Liver (tissue), 1 donor: Measurements from ENCODE around the gene TRPV4.

ENCODE experiments used
- SP1 ChIP-seq: IDR thresholded peaks from 2 replicates; pipeline ENCODE4 v1.6.1; 2018; ENCODE audit warnings: antibody characterized with exemption, mild to moderate bottlenecking
- TAF1 ChIP-seq: conservative IDR thresholded peaks from 2 replicates; pipeline ENCODE4 v1.6.1; 2016; ENCODE audit warnings: antibody characterized with exemption, mild to moderate bottlenecking
- donor health status: healthy.

DNA sequence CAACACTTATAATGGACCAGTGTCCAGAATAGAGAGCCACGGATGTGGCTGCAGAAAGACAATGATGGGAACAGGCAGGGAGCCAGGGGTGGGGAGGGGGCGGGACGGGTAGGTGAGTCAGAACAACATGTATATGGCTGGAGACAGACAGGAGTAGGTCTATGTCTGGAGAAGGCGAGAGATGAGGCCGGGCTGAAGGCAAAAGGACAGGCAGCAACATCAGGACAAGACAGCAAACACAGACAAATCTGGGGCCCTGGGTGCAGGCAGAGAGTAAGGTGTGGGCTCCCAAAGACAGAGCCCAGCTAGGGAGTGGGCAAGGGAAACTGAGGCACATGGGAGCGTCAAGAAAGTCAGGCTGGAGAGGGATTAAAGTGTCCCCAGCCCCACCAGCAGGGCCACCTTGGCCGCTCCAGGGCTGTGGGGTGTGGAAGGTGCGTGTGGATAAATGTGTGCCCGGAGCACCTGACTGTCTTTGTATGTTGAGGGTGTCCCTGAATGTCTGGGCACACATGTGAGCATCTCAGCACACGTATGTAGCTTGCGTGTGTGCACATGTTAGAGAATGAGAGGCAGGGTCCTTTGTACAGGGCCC, 75.4 kb downstream of the TRPV4 start:
- no peak for TF ChIP-seq SP1
- TF ChIP-seq TAF1 = no peak
